Lower lobe of right lung (tissue), 2 donors: ENCODE results near the gene NMNAT3. TPM values are rescaled to one million over a fixed set of nuclear protein-coding genes. Genes with fewer than 3 reads are reported as not detected.

ENCODE experiments used
- ATAC-seq, 2 donors: fragments of 200-7000 bp; cut with Tn5 transposase; one replicate each; pipeline ENCODE4 v1.9.1; 2020 to 2022; ENCODE audit warnings: mild to moderate bottlenecking in 2 of 2, moderate library complexity in 2 of 2
- DNase-seq: peaks from one replicate; pipeline ENCODE4 v3.0.0-alpha.2; 2020
- H3K27ac ChIP-seq: fragments of 200-600 bp; one replicate; pipeline ENCODE4 v1.8.0; 2022
- H3K27me3 ChIP-seq: fragments of 200-600 bp; one replicate; pipeline ENCODE4 v1.8.0; 2022; ENCODE audit warnings: low read depth
- H3K36me3 ChIP-seq: fragments of 200-600 bp; one replicate; pipeline ENCODE4 v1.8.0; 2022; ENCODE audit warnings: mild to moderate bottlenecking
- H3K4me1 ChIP-seq: fragments of 200-600 bp; one replicate; pipeline ENCODE4 v1.8.0; 2022
- H3K4me3 ChIP-seq: fragments of 200-600 bp; one replicate; pipeline ENCODE4 v1.8.0; 2022; ENCODE audit warnings: mild to moderate bottlenecking
- H3K9me3 ChIP-seq: fragments of 200-600 bp; one replicate; pipeline ENCODE4 v1.8.0; 2022
- intact Hi-C: fragments of 100-400 bp; cut with DNase I; formaldehyde crosslinking; loops from one replicate; pipeline ENCODE4 v1.11.0; 2022
- total RNA-seq: library from RNA; stranded (reverse); fragmentation: NEBNext Ultra II Directional; extraction: Animal tissue kit (Norgen Biotek cat#: 25700); gene quantifications from one replicate; pipeline ENCODE4 v1.2.1, GENCODE V29; 2021
- TF ChIP-seq, protein P1 (sequence below): fragments of 200-600 bp; IDR thresholded peaks from one replicate; pipeline ENCODE4 v1.8.0; 2022; ENCODE audit warnings: antibody characterized with exemption, mild to moderate bottlenecking
- donor health status: DM: no; HTN: yes; CAD: no; lungs with severe emphysema.

Gene NMNAT3
- total RNA-seq, 1 donor from 2014 or later = 5.8 TPM

DNA sequence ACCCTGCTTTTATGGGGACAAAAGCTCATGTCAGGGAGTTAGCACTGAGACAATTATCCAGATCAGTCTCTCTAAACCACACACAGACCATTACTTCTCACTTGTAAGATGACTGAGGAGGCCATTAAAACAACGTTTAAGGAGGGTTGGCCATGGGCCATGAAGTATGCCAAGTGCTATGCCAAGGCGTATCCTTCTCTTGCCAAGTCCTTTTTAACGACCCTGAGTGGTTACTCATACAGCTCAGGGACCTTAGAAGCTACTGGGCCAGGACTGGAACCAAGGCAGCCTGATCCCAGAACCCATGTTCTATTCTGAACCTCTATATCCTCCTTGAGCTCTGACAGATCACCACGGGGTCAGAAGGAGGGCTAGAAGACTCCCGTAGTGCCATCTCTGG lies 50.0 kb downstream of the NMNAT3 start:
- no peak overlapping the region for H3K27ac ChIP-seq
- H3K9me3 ChIP-seq = no peaks in the 10 kb centered on the region
- DNase-seq (no peak), ATAC-seq (no peak)
- intact Hi-C loops = no loop called here
- no peaks in the 10 kb centered on the region for H3K27me3 ChIP-seq
- no peak overlapping the region for H3K4me3 ChIP-seq
- TF ChIP-seq, protein P1, sequence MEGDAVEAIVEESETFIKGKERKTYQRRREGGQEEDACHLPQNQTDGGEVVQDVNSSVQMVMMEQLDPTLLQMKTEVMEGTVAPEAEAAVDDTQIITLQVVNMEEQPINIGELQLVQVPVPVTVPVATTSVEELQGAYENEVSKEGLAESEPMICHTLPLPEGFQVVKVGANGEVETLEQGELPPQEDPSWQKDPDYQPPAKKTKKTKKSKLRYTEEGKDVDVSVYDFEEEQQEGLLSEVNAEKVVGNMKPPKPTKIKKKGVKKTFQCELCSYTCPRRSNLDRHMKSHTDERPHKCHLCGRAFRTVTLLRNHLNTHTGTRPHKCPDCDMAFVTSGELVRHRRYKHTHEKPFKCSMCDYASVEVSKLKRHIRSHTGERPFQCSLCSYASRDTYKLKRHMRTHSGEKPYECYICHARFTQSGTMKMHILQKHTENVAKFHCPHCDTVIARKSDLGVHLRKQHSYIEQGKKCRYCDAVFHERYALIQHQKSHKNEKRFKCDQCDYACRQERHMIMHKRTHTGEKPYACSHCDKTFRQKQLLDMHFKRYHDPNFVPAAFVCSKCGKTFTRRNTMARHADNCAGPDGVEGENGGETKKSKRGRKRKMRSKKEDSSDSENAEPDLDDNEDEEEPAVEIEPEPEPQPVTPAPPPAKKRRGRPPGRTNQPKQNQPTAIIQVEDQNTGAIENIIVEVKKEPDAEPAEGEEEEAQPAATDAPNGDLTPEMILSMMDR = no peak
- H3K36me3 ChIP-seq = no peaks in the 10 kb centered on the region
- H3K4me1 ChIP-seq = no peaks in the 10 kb centered on the region

DNA sequence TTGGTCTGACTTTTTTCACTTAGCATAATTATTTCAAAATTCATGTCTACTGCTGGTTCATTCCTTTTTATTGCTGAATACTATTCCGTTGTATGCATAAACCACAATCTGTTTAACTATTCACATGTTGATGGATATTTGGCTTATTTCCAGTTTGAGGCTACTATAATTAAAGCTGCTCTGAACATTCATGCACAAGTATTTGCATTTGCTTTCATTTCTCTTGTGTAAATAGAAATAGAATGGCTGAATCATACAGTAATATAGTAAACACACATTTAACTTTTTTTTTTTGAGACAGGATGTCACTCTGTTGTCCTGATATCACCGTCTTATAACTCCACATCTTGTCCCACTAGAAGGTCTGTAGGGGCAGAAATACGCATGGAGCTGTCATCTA lies 57.3 kb downstream of the NMNAT3 start:
- intact Hi-C loops = no loop called here
- no peaks in the 10 kb centered on the region for H3K9me3 ChIP-seq
- H3K4me3 ChIP-seq = no peak overlapping the region
- DNase-seq = no peak
- H3K36me3 ChIP-seq = no peaks in the 10 kb centered on the region
- H3K27ac ChIP-seq = no peak overlapping the region
- ATAC-seq = no peak
- H3K27me3 ChIP-seq = no peaks in the 10 kb centered on the region
- TF ChIP-seq, protein P1 = no peak
- no peaks in the 10 kb centered on the region for H3K4me1 ChIP-seq

DNA sequence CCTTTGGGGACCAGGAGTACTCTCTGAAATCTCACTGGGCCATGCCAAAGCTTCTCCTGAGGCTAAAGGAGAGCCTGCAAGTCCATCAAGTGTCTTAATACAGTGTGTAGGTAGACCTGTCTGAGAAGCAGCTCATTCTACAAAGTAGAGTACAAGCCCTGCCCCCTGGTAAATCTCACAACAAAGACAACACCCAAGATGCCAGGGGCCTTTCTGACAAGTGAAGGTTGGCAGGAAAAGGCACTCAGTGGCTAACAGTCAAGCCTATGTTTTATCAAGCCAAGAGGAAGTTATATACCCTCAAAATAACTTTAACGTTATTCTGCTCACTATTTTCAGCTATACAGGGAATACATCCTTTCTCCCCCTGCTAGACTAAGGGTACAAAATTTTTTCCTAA lies 58.3 kb downstream of the NMNAT3 start:
- ATAC-seq = no peak
- no peaks in the 10 kb centered on the region for H3K36me3 ChIP-seq
- H3K27me3 ChIP-seq = no peaks in the 10 kb centered on the region
- TF ChIP-seq, protein P1 = no peak
- DNase-seq = no peak
- intact Hi-C loops = no loop called here
- H3K4me1 ChIP-seq = no peaks in the 10 kb centered on the region
- H3K27ac ChIP-seq = no peak overlapping the region
- H3K9me3 ChIP-seq = no peaks in the 10 kb centered on the region
- H3K4me3 ChIP-seq = no peak overlapping the region

DNA sequence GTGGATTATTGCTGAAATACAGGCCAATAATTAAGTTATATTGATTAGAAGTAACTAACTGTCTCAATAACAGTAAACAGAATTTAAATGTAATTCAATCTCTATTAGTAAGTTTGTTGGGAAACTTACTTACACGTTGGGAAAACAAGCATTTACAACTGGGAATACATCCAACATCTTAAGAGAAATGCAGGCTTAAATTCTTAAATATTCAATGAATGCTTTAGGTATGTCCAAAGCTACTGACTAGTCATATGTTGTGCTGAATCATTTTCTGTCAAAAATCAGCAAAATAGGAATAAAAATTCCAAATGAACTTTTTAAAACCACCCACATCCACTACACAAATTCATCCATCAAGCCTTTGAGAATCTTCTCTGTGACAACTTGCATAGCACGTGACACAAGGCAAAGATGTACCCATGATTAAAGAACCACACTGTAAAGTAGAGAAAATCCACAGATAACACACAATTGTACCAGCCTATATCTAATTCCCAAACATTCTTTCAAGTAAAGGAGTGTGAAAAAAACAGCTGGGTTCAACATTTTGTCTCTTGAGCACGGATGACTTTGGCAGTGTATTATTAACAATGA lies 60.0 kb downstream of the NMNAT3 start:
- no peaks in the 10 kb centered on the region for H3K4me1 ChIP-seq
- no peaks in the 10 kb centered on the region for H3K27me3 ChIP-seq
- no peak for ATAC-seq
- TF ChIP-seq, protein P1 = no peak
- no peak overlapping the region for H3K27ac ChIP-seq
- no peaks in the 10 kb centered on the region for H3K9me3 ChIP-seq
- H3K36me3 ChIP-seq = no peaks in the 10 kb centered on the region
- no peak for DNase-seq
- H3K4me3 ChIP-seq = no peak overlapping the region
- intact Hi-C loops = no loop called here

DNA sequence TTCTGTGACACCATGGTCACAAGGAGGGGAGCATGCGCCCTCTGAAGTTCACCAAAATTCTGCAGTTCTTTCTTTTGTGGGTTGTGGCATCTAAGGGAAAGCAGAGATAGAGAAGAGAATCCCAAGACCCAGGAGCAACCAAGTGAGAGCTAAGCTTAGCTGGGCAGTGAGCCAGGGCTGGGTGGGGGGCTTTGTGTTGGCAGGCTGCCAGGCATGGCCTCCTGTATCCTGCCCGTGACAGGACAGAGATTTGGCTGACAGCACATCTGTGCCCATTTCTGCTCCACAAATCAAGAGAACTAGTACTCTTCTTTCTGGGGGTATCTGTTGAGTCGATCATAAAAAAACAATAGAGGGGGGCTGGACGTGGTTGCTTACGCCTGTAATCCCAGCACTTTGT lies 66.2 kb downstream of the NMNAT3 start:
- H3K36me3 ChIP-seq = no peaks in the 10 kb centered on the region
- H3K27me3 ChIP-seq = no peaks in the 10 kb centered on the region
- no peaks in the 10 kb centered on the region for H3K4me1 ChIP-seq
- DNase-seq (no peak), ATAC-seq (no peak)
- intact Hi-C loops = no loop called here
- no peaks in the 10 kb centered on the region for H3K9me3 ChIP-seq
- TF ChIP-seq, protein P1 = no peak
- H3K27ac ChIP-seq = no peak overlapping the region
- H3K4me3 ChIP-seq = no peak overlapping the region
